NCI-H1105 treated with DMSO at 0.1 percent for 48 hours (cell line): ENCODE results near the gene SLIT1.

Experiments used
- DNase-seq: peaks from one replicate; lab custom pipeline; 2025; lab: John Stamatoyannopoulos, UW

Gene SLIT1

DNA sequence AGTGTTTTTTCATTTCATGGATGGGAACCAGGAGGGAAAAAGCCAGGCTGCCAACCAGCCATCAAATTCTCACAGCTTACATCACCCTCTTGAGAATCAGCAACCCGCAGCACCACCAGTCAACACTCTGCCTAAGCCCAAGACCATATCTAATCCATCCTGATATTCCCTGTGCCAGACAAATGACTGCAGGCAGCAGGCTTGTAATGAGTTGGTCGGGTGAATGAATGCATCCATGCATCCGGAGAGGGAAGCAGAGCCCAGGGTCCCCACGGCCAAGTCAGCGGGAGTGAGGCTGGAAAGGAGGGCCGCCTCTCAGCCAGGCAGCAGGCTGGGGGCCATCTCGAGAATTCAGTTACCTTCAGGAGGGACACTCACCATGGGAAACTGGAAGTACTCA is 46.9 kb downstream of the SLIT1 start:
- DNase-seq = no peak

DNA sequence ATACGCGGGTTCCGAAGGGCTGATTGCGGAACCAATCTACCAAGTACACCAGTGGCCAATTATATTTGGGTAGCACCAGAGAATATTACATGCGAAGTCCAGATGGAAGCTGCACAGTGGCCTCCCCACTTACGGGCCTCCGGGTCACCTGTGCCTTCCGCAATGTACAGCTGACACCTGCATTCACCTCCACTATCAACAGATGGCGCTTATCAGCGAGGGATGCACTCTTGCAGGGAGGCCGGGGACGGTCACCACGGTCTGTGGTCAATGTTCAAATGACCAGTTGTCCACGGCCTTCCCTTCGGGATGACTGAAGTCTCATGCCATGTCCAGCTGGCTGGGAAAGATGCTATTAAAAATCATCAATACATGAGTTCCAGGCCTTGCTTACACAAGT is 47.6 kb downstream of the SLIT1 start:
- DNase-seq = no peak

DNA sequence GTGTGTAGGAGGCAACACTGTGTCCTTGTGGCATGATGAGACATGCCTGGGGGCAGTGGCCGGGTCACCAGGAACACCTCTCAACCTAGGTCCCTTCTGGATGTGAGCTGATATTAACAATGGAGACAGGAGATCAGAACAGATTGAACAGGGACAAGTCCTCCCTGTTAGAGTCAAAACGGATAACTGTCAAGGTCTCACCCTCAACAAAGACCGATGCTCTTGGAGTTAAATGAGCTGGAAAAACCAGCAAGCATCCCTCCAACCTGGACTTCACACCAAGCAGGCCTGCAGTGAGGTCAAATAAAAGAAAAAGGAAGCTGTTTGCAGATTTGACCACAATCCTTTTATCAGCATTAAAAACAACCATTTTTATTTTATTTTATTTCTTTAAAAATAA is 49.0 kb downstream of the SLIT1 start:
- DNase-seq = no peak

DNA sequence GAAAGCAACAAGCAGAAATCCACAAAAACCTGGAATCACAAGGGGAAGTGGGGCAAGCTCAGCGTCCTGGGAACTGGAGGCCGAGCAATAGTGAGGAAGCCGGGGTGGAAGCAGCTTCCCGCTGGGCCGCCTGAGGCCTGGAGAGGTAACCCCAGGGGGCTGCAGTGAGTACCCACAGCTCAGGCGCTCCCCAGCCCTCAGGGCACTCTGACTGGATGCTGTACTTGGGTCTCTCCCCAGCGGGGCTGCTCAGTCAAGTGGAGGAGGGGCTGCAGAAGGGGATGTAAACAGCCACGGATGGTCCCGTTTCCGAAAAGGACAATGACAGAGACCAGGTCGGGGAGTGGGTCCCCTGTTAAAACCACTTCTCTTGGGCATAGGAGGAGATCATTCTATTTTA is 50.3 kb downstream of the SLIT1 start:
- no peak for DNase-seq

DNA sequence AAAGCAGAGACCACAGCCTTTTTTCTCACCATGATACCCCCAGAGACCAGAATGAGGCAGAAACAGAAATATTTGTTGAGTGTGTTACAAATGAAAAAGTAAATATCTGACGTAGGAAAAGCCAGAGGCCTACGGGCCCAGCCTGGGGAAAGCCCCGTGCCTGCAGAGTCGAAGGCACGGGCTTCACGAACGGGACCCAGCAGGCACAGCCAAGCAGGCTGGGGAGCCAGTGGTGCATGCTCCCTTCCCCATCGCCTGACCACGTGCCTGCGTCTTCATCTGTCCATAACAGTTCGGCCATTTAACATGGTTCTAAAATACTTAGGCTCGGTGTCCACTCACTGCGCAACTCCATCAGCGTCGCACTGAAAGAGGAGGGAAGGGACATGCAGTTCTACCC is 50.8 kb downstream of the SLIT1 start:
- DNase-seq = no peak

DNA sequence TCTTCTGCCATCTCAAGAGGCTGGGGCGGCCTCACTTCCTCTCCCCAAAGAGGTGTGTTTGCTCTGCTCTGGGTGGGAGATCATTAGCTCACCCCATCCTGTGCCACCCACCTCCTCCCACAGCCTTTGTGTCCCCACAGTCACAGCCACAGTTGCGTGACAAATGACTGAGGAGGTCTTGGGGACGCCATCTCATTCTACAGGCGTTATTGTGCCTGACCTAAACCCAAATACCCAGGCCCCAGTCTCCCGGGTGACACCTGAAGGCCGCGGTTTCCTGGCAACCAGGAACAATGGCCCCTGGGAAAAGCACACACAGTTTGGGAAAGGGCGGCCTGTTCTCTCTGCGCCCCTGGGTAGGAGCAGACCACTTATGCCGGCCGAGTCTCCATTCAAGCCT is 51.6 kb downstream of the SLIT1 start:
- DNase-seq = no peak

DNA sequence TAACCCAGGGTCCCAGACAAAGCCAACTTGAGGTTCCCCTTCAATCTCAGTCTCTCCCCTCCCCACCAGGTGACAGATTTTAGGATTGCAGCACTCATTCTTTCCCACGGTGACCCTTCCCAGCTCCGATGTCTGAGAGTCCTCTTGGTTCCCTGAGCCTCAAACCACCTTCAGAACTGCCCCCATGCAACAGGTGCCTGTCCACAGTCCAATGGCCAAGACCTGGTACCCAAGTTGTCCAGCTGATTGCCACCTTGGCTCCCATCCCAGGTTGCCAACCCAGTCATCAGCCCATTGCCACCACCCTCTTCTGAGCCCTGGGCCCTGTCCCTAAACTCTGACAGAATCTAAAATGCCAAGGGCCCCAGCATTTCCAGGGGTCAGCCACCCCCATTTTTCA is 53.5 kb downstream of the SLIT1 start:
- DNase-seq = no peak

DNA sequence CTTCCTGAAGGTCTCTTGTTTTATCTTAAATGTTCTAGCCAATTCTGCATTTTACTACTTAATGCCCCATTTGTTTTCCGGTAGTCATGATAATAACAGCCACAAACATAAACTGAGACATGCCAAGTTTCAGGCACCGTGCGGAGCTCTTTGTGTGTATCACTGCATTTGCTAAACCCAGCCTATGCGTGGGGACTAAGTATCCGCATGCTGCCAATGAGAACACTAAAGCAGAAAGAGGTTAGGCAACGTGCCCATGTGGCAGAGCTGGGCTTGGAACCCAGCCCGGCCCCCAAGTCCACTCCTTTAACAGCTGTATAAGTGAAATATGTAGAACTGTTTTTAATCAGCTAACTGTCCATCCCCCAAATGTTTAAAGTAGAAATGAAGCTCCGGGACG is 54.1 kb downstream of the SLIT1 start:
- DNase-seq = no peak

DNA sequence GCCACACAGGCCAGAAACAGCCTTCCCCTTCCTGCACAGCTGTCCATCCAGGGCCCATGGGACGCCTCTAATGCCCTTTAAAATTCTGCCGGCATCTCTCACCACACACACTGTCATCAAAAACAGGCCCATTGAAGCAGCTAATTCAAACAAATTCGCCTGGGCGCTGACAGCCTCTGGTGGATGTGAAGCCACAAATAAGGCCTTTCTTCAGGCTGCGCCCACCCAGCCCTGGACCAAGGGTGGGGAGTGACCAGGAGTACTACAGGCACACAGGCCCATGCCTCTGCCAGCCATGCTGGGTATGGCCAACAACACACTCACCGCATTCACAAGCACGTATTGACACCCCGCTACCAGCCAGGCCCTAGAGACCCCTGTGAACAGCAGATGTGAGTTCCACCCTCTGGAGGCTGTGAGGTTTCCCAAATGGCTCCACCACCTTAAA is 54.6 kb downstream of the SLIT1 start:
- no peak for DNase-seq

DNA sequence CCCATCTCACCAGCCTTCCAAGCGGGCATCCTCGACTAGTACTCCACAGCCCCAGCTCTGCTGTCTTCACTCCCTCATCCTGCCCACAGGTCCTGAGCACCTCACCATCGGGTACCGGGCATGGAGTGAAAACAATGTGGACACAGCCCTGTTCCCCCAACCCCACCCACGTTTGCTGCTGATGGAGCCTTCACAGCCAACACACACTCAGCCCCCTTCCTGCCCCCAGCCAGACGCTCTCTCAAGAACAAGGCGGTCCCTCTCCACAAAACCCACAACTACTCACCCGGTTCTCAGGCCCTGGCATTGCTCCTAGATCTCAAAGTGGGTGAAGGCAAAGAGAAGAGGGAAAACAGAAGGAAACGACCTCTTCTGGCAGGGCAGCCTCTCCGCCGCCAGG is 56.1 kb downstream of the SLIT1 start:
- no peak for DNase-seq

DNA sequence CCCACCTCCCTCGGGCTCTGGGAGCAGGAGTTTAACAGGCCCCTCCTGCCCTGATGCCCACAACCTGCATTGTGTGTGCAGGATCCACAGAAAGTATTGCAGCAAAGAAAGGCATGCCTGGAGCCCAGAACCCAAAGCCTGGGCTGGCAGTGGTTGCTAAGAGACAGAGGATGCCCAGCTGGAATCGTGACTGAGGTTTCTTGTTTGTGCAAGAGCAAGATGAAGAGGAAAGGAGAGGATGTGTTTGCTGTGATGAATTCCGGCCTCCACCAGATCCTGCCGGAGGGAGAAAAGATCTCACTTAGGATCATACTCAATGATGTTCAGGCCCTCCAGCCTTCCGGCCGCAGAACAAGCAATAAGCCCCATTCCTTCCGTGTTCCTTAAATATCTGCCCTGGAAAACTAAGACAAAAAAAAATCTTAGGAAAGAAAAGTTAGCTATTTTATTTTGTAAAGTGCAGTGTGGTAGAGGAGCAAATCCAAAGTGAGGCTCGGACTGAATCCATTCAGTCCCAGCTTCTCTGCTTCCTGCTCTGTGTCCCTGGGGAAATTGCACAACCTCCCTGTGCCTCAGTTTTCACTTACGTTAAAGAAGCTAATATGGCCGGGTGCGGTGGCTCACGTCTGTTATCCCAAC is 57.1 kb downstream of the SLIT1 start:
- no peak for DNase-seq

DNA sequence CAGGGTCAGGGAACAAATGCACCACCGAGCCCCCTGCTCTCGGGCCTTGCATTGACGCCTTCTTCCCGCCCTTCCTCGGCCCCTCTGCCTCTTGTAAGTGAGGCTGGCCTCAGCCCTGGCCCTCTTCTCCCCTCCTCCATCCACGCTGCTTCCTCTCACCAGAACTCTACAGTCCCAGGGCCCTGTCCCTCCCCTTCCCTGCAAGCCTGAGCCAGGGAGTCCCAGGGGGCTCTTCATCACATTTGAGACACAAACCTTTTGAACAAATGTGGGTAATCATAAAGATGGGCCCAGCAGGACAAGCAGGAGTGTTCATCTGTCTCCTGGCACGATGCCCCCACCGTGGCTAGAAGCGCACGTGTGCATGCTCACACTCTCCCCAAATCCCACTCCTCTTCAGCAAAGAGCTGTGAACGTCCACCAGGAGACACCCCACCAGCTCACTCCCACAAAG is 57.7 kb downstream of the SLIT1 start:
- DNase-seq = no peak

DNA sequence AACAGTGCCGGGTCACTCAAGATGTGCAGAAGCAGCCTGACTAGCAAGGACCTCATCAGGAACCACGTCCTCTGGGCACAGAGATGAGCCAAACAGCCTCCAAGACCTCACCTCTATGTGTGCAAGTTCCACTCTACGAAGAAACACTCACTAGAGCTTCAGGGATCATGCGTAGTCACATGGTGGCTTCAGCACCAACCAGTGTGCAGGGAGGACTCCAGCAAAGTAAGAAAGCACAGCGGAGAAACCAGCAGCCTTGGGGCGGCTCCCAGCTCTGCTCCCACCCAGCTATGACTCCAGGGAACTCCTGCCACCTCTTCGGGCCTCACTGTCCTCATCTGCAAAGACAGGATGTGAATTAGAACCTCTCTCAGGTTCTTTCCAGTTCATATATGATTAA is 58.2 kb downstream of the SLIT1 start:
- no peak for DNase-seq

DNA sequence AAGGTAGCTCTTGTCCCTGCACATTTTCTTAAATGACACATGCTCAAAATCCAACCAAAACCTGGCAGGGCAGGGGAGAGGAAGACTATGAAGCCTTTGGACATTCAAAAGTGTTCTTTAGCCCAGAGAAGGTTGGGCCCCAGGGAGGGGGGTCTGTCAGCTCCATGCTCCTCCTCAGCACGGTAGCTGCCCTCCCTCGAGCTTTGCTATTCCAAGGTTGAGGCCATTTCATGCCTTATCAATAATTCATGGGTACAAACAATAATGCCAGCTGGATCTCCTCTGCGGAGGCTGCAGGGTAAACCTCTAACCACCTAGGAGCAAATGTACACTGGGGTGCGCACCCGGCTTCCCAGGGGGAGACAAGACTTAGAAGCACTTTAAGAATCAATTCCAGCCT is 61.5 kb downstream of the SLIT1 start:
- DNase-seq = no peak

DNA sequence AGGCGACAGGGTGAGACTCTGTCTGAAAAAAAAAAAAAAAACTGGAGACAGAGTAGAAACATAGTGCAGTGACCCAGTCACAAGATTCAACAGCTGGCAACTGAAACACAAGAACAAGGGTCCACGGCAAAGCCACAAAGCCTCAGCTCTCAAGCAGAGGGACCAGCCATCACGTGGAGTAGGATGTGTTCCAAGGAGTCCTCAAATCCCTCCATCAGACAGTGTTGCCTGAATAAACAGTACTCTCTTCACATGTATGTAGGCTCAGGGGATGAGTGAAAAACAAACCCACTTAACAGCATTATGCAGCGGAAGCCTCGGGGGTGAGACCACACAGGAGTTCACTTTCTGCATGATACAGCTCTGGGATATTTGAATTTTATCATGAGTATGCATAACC is 62.0 kb downstream of the SLIT1 start:
- DNase-seq = no peak

DNA sequence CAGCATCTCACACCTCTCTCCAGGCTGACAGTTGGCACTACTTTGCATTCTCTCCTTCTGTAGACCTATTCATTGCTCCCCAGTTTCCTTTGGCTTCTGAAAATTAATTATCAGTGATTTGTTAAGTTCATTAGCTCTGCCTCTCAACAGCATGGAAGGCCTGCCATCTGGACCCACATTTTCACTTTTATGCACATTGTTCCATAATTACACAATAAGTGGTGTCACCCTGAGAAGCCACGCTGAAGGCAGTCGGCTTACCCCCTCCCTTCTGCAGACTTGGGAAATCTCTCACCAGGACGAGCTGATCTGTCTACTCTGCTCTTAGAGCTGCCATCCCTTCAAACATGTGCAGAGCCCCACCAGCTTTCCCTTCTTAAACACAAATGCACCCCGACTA is 64.7 kb downstream of the SLIT1 start:
- DNase-seq = no peak

DNA sequence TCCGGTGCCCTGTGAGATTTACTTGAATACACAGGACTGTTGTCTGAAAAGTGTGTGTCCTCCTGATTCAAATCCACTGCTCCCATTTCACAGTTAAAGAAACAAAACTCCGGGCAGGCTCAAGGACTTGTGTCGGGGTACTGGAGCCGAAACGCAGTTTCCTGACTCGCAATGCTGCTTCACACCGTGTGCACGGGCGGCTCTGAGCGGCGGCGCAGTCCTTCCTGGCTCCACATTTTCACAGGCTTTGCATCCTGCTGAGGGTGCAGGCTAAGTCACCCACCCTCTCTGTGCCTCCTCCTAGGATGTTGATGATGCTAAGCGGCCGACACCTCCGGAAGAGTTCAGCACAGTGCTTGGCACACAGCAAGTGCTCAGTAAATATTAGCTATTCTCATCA is 65.4 kb downstream of the SLIT1 start:
- no peak for DNase-seq

DNA sequence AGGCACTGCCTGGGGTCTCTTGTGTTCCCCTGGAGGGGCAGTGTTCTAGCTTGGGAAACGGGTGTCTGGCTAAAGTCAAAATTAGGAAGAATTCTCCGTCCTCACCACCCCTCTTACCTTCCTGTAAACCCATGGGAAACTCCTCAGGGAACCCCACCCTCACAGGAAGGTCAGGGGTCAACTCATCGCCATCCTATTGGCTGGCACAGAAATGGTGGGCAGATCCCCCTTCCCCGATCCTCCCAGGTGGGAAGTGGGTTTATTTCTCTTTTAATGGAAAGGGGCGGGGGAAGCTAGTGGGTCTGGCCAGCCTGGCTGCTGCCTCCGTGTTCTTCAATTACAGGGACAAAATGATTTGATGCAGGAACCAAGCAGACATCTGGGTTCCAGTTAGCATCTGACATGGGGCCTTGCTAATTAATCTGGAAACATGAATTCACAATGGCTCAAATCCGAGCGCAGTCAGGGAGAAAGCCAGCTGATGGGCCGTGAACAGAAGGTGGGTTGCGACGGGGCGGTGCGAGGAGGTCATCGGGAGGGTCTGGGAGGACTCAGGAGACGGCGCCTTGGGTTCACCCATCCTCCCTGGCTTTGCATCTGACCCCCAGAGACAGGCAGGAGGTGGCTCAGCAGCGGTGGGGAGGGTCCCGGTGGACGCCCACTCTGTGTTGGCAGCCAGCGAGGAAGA is 66.6 kb downstream of the SLIT1 start:
- DNase-seq = no peak

DNA sequence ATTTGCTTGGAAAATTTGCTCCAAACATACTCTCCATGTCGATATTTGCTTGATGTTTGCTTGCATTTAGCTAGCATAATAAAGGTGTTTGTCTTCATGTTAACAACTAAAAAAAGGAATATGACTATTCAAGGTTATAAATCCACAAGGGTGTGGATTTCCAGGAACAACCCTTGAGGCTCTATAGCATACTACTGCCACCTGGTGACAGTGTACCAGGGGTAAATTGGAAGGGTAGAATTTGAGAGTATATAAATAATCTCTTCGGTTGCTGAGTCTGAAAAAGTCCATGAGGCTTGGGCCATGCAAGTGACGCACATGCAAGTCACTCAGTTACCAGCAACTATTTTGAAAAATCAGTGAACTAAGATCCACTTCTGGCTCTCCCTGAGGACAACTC is 68.4 kb downstream of the SLIT1 start:
- peak; percentile 19 for DNase-seq

DNA sequence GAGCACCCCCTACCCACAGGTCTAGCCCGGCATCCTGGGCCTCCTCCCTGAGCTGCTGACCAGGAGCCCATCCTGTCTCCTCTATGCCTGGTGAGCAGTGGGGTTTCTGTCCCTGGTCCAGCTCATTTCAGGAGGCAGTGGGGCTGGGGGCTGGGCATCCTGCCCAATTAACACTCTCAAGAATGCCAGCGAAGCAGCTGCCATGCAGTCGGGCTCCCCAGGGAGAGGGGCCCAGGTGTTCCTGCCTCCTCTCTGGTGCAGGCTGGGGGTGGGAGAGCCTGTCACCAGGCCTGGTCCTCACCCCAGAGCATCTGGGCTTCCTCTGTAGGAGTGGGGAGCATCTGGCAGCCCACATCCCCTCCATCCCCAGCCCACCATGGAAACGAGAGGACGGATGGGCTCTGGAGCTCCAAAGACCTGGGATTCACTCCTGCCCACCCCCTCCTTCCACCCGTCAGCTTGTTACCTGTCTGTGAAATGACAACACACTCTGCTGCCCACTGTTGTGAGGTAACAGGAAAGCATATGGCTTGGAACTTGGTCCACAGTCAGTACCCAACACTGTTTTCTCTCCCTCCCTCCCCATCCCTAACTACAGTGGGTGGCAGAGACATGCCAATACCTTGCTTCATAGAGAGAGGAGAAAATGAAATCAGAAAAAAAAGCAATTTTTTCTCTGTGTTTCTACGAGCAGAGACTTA is 69.1 kb downstream of the SLIT1 start:
- peak; percentile 2 for DNase-seq

DNA sequence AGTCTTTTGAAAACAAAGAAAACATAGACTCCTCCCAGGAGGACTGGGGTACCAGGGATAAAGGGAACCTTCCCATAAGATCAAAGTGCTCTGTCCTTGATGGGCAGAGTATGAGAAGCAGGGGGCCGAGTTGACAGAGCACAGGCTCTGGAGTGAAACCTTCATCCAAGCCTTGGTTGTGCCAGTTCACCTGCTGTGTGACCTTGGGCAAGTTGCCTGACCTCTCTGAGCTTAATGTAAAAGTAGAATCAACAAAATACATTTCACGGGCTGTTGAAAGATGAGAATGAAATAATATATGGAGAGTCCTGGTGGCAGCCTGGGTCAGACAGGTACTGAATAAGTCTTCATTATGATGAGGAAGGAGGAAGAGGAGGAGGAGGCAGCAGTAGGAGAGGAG is 69.9 kb downstream of the SLIT1 start:
- no peak for DNase-seq

DNA sequence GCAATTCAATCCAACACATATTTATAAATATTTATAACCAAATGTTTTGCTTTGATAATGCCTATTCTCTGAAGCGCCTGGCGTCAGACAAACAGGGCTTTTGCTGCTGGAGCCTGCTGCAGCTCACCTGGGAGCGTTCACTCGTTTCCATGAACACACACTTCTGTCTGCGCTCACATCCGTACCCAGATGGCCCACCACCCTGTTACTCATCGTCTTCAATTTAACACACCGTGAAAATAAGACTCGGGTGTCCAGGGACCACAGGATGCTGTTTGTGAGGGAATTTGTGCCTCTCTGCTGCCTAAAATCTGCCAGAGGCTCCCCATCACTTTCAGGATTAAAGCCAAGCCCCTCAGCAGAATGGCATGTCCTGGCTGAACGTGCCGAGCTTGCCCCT is 74.1 kb downstream of the SLIT1 start:
- DNase-seq = no peak

DNA sequence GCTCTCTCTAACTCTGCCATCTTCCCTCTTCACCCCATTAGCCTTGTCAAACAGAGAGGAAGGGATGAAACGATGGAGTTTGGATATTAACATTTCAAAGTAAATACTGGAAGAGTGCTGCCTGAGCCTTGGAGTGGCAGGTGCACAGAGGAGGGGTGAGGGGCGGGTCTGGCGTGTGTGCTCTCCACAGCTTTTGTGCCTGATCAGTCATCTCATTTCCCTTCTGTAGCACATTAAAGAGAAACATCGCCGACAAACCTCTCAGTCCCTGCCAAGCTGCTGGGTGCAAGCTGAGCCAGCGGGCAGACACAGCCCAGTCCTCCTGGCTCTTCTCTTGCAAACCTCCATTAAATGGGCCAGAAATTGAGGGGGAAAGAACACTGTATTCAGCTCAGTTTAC is 76.2 kb downstream of the SLIT1 start:
- peak; percentile 75 for DNase-seq
